Measurements from ENCODE around the gene KCNQ1. TPM values are rescaled to one million over a fixed set of nuclear protein-coding genes. Genes with fewer than 3 reads are reported as not detected.
A peak's percentile ranks its signal among the peaks of the same experiment; 100 is the strongest.

Gene KCNQ1, protein sequence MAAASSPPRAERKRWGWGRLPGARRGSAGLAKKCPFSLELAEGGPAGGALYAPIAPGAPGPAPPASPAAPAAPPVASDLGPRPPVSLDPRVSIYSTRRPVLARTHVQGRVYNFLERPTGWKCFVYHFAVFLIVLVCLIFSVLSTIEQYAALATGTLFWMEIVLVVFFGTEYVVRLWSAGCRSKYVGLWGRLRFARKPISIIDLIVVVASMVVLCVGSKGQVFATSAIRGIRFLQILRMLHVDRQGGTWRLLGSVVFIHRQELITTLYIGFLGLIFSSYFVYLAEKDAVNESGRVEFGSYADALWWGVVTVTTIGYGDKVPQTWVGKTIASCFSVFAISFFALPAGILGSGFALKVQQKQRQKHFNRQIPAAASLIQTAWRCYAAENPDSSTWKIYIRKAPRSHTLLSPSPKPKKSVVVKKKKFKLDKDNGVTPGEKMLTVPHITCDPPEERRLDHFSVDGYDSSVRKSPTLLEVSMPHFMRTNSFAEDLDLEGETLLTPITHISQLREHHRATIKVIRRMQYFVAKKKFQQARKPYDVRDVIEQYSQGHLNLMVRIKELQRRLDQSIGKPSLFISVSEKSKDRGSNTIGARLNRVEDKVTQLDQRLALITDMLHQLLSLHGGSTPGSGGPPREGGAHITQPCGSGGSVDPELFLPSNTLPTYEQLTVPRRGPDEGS
- total RNA-seq (2022) = 0.72 and 1.0 TPM in 2 replicates
- Bru-seq, nascent RNA = percentile 19 among the genes with signal in this experiment
- percentile 20 among the genes with signal in this experiment for BruChase-seq, experiment 1, labeled RNA remaining after a 2-hour chase
- BruChase-seq, experiment 2, labeled RNA remaining after a 6-hour chase = percentile 17 among the genes with signal in this experiment
- long read RNA-seq, partial matches to known transcripts = 0 of 31 reads
- long read RNA-seq, other reads (novel, unspliced or antisense) = 31 of 31 reads

- no peaks in the 10 kb centered on the region for H3K9me3 ChIP-seq
- ChIA-PET CTCF (interaction anchor here (0.6 kb wide), 1 partner anchor 25 kb away, joined by 3 read pairs; no protein-coding TSS in a partner anchor), POLR2A (no interaction called here)
- DNase-seq = peak in 1 of 2 experiments; percentile 83
- H3K27me3 Mint-ChIP-seq (ENCODE audit: insufficient read depth, unreplicated experiment) = peaks cover 13% of the 10 kb centered on the region
- H3K36me3 Mint-ChIP-seq (ENCODE audit: insufficient read depth, unreplicated experiment) = no peaks in the 10 kb centered on the region
- H3K4me3 Mint-ChIP-seq (ENCODE audit: unreplicated experiment) = peak within 1 kb of the TSS; percentile 70
- H3K36me3 ChIP-seq (ENCODE audit: control insufficient read depth, insufficient read depth, low read length) = no peaks in the 10 kb centered on the region
- no peak within 1 kb of the TSS for H3K27ac Mint-ChIP-seq (ENCODE audit: unreplicated experiment)
- intact Hi-C loops (cut with micrococcal nuclease; ENCODE audit: unreplicated experiment) = no loop called here
- peak within 1 kb of the TSS; percentile 39 for H3K4me3 ChIP-seq (ENCODE audit: low read depth, low read length)
- H3K9me3 Mint-ChIP-seq (ENCODE audit: unreplicated experiment) = no peaks in the 10 kb centered on the region
- H3K27me3 ChIP-seq (replicated peaks; ENCODE audit: control insufficient read depth, insufficient read depth, low read length) = peaks cover 6% of the 10 kb centered on the region
- TF ChIP-seq, protein P1, sequence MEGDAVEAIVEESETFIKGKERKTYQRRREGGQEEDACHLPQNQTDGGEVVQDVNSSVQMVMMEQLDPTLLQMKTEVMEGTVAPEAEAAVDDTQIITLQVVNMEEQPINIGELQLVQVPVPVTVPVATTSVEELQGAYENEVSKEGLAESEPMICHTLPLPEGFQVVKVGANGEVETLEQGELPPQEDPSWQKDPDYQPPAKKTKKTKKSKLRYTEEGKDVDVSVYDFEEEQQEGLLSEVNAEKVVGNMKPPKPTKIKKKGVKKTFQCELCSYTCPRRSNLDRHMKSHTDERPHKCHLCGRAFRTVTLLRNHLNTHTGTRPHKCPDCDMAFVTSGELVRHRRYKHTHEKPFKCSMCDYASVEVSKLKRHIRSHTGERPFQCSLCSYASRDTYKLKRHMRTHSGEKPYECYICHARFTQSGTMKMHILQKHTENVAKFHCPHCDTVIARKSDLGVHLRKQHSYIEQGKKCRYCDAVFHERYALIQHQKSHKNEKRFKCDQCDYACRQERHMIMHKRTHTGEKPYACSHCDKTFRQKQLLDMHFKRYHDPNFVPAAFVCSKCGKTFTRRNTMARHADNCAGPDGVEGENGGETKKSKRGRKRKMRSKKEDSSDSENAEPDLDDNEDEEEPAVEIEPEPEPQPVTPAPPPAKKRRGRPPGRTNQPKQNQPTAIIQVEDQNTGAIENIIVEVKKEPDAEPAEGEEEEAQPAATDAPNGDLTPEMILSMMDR (IDR thresholded peaks at IDR 0.05; ENCODE audit: insufficient read depth in 1 of 2, low read depth in 1 of 2, low read length in 1 of 2, severe bottlenecking in 1 of 2, unreplicated experiment in 1 of 2) = no peak
- BruUV-seq (replicated peaks) = no TSS peak
- no peaks in the 10 kb centered on the region for H3K4me1 ChIP-seq
- no peaks in the 10 kb centered on the region for H3K4me1 Mint-ChIP-seq (ENCODE audit: low read depth, unreplicated experiment)
Observed at GRCh38 chr11:2444821-2445745, at the start of gene KCNQ1. KCNQ1 (plus strand) TSS chr11:2445008; CDS start chr11:2445099, 91 bp downstream.

- no peak for DNase-seq
- Mint-ChIP-seq H3K4me3 (ENCODE audit: unreplicated experiment) (no peak overlapping the region), H3K36me3 (ENCODE audit: insufficient read depth, unreplicated experiment) (peaks cover 52% of the 10 kb centered on the region), H3K4me1 (ENCODE audit: low read depth, unreplicated experiment) (peaks cover 6% of the 10 kb centered on the region), H3K27me3 (ENCODE audit: insufficient read depth, unreplicated experiment) (no peaks in the 10 kb centered on the region), H3K9me3 (ENCODE audit: unreplicated experiment) (no peaks in the 10 kb centered on the region), H3K27ac (ENCODE audit: unreplicated experiment) (no peak overlapping the region)
- ChIA-PET CTCF (interaction anchor here (0.5 kb wide), 1 partner anchor 17 kb away, joined by 3 read pairs; no protein-coding TSS in a partner anchor), POLR2A (no interaction called here)
- Histone ChIP-seq H3K27me3 (replicated peaks; ENCODE audit: control insufficient read depth, insufficient read depth, low read length) (no peaks in the 10 kb centered on the region), H3K9me3 (no peaks in the 10 kb centered on the region), H3K36me3 (ENCODE audit: control insufficient read depth, insufficient read depth, low read length) (no peaks in the 10 kb centered on the region; the same call in 1 of the 2 replicates), H3K4me1 (peaks cover 13% of the 10 kb centered on the region; the same call in 1 of the 2 replicates), H3K4me3 (ENCODE audit: low read depth, low read length) (no peak overlapping the region)
- TF ChIP-seq, protein P1 (IDR thresholded peaks at IDR 0.05; ENCODE audit: insufficient read depth in 1 of 2, low read depth in 1 of 2, low read length in 1 of 2, severe bottlenecking in 1 of 2, unreplicated experiment in 1 of 2) = no peak
- intact Hi-C loops (cut with micrococcal nuclease; ENCODE audit: unreplicated experiment) = no loop called here
- BruUV-seq (replicated peaks) = no TSS peak
Observed at GRCh38 chr11:2395211-2395730, 49.5 kb upstream of the KCNQ1 start.

All from Caco-2 (cell line).